SU-DHL-6 (cell line): Measurements from ENCODE around the gene EVI5L.
"Not testable (repeated sequence)": the region's sequence is repeated elsewhere in the genome, so short reads cannot be mapped to it uniquely, and the experiment has no call there.

Experiments
- H2AFZ ChIP-seq: fragments of 200-600 bp; sonication (generic); 2 replicates; pipeline ENCODE4 v1.6.1; 2014; ENCODE audit warnings: low read depth, mild to moderate bottlenecking, moderate library complexity, mixed read lengths, antibody characterized with exemption, low read length; ENCODE audit not compliant: severe bottlenecking
- H3F3A ChIP-seq: fragments of 200-600 bp; shearing (Covaris generic); 2 replicates; pipeline ENCODE4 v1.6.0; 2016; ENCODE audit warnings: antibody characterized with exemption, mild to moderate bottlenecking; ENCODE audit not compliant: insufficient read depth
- H3K27ac ChIP-seq: fragments of 200-600 bp; sonication (generic); 2 replicates; pipeline ENCODE4 v1.5.1; 2016; ENCODE audit warnings: low read depth, mild to moderate bottlenecking, low read length, moderate library complexity, mixed read lengths
- H3K27me3 ChIP-seq: fragments of 200-600 bp; sonication (generic), shearing (Covaris generic); 2 replicates; pipeline ENCODE4 v1.6.0; 2014; ENCODE audit warnings: mild to moderate bottlenecking, low read length
- H3K36me3 ChIP-seq: fragments of 200-600 bp; sonication (generic); 2 replicates; pipeline ENCODE4 v1.6.1; 2014; ENCODE audit warnings: mild to moderate bottlenecking, low read length, mixed read lengths
- H3K4me2 ChIP-seq: fragments of 300-600, 200-600 bp; shearing (Covaris generic), sonication (generic); 2 replicates; pipeline ENCODE4 v1.6.0; 2014; ENCODE audit warnings: low read length, low read depth, mild to moderate bottlenecking; ENCODE audit not compliant: poor library complexity, severe bottlenecking
- H3K4me3 ChIP-seq: fragments of 200-600 bp; sonication (generic); 2 replicates; pipeline ENCODE4 v1.5.1; 2014; ENCODE audit warnings: antibody characterized with exemption, low read length, mild to moderate bottlenecking, mixed read lengths; ENCODE audit not compliant: insufficient read depth, poor library complexity, severe bottlenecking
- H3K79me2 ChIP-seq: fragments of 200-600 bp; sonication (generic); 2 replicates; pipeline ENCODE4 v1.6.1; 2014; ENCODE audit warnings: mild to moderate bottlenecking, low read length, moderate library complexity; ENCODE audit not compliant: insufficient read depth
- H3K9ac ChIP-seq: fragments of 200-600 bp; sonication (generic); 2 replicates; pipeline ENCODE4 v1.7.0; 2014; ENCODE audit warnings: mild to moderate bottlenecking, low read length
- H3K9me2 ChIP-seq: fragments of 200-600 bp; sonication (generic); replicated peaks from 2 replicates; pipeline ENCODE4 v1.6.1; 2014; ENCODE audit warnings: low read length; ENCODE audit not compliant: insufficient read depth
- H3K9me3 ChIP-seq: fragments of 200-600 bp; sonication (generic); 2 replicates; pipeline ENCODE4 v1.6.1; 2014; ENCODE audit warnings: low read length, mixed read lengths; ENCODE audit not compliant: insufficient read depth
- H4K20me1 ChIP-seq: fragments of 200-600 bp; sonication (generic); 2 replicates; pipeline ENCODE4 v1.6.1; 2014; ENCODE audit warnings: low read depth, mild to moderate bottlenecking, antibody characterized with exemption, low read length, moderate library complexity, mixed read lengths
- EZH2phosphoT487 ChIP-seq: fragments of 200-600 bp; sonication (generic), shearing (Covaris generic); conservative IDR thresholded peaks from 2 replicates; pipeline ENCODE4 v1.6.1; 2018; ENCODE audit warnings: mild to moderate bottlenecking, antibody characterized with exemption, low read length, moderate library complexity, mixed read lengths
- TF ChIP-seq, protein P1 (sequence below): fragments of 200-600 bp; sonication (generic); IDR thresholded peaks from one replicate; pipeline ENCODE4 v1.5.1; 2017; ENCODE audit warnings: antibody characterized with exemption, mild to moderate bottlenecking, low read length, moderate library complexity; ENCODE audit not compliant: insufficient read depth, poor library complexity, severe bottlenecking

EVI5L gene

GRCh38 chr19:7815325-7815724, 14.7 kb upstream of the EVI5L start:
- Histone ChIP-seq H2AFZ (no peak overlapping the region), H3K9me2 (no peaks in the 10 kb centered on the region), H3F3A (no peaks in the 10 kb centered on the region), H3K27ac (no peak overlapping the region), H4K20me1 (no peaks in the 10 kb centered on the region), H3K79me2 (no peaks in the 10 kb centered on the region), H3K36me3 (no peaks in the 10 kb centered on the region), H3K4me2 (no peak overlapping the region), H3K4me3 (no peak overlapping the region), H3K27me3 (no peaks in the 10 kb centered on the region), H3K9ac (no peak overlapping the region), H3K9me3 (no peaks in the 10 kb centered on the region)
- no peak for TF ChIP-seq EZH2phosphoT487
- TF ChIP-seq, protein P1, sequence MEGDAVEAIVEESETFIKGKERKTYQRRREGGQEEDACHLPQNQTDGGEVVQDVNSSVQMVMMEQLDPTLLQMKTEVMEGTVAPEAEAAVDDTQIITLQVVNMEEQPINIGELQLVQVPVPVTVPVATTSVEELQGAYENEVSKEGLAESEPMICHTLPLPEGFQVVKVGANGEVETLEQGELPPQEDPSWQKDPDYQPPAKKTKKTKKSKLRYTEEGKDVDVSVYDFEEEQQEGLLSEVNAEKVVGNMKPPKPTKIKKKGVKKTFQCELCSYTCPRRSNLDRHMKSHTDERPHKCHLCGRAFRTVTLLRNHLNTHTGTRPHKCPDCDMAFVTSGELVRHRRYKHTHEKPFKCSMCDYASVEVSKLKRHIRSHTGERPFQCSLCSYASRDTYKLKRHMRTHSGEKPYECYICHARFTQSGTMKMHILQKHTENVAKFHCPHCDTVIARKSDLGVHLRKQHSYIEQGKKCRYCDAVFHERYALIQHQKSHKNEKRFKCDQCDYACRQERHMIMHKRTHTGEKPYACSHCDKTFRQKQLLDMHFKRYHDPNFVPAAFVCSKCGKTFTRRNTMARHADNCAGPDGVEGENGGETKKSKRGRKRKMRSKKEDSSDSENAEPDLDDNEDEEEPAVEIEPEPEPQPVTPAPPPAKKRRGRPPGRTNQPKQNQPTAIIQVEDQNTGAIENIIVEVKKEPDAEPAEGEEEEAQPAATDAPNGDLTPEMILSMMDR: no peak

DNA sequence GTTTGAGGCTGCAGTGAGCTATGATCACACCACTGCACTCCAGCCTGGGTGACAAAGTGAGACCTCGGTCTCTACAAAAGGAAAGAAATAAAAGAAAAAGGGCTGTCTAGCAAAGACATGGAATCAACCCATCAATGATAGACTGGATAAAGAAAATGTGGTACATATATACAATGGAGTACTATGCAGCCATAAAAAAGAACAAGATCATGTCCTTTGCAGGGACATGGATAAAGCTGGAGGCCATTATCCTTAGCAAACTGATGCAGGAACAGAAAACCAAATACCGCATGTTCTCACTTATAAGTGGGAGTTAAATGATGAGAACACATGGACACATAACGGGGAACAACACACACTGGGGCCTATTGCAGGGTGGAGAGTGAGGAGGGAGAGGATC, 14.0 kb upstream of the EVI5L start:
- H3K9me3 ChIP-seq, H3K79me2 ChIP-seq, H2AFZ ChIP-seq, H3K9me2 ChIP-seq, H3K27ac ChIP-seq, H3K36me3 ChIP-seq, H3K4me2 ChIP-seq, H3K4me3 ChIP-seq, H3K9ac ChIP-seq, H4K20me1 ChIP-seq, H3K27me3 ChIP-seq, H3F3A ChIP-seq: not testable (repeated sequence)

- Histone ChIP-seq H3K27ac (no peak overlapping the region), H2AFZ (no peak overlapping the region), H3K4me3 (no peak overlapping the region), H3F3A (no peaks in the 10 kb centered on the region), H3K9me2 (no peaks in the 10 kb centered on the region), H3K9ac (no peak overlapping the region), H3K79me2 (no peaks in the 10 kb centered on the region), H3K27me3 (no peaks in the 10 kb centered on the region), H3K4me2 (no peak overlapping the region), H4K20me1 (no peaks in the 10 kb centered on the region), H3K36me3 (no peaks in the 10 kb centered on the region), H3K9me3 (no peaks in the 10 kb centered on the region)
- TF ChIP-seq, protein P1: no peak
- no peak for TF ChIP-seq EZH2phosphoT487
These were observed 12.2 kb upstream of the EVI5L start for GRCh38 chr19:7817801-7818200.

GRCh38 chr19:7818806-7819205, 11.2 kb upstream of the EVI5L start:
- Histone ChIP-seq H2AFZ (no peak overlapping the region), H3F3A (no peaks in the 10 kb centered on the region), H3K9ac (no peak overlapping the region), H3K36me3 (no peaks in the 10 kb centered on the region), H3K4me3 (no peak overlapping the region), H3K9me3 (no peaks in the 10 kb centered on the region), H3K27ac (no peak overlapping the region), H4K20me1 (no peaks in the 10 kb centered on the region), H3K9me2 (no peaks in the 10 kb centered on the region), H3K27me3 (no peaks in the 10 kb centered on the region), H3K79me2 (no peaks in the 10 kb centered on the region), H3K4me2 (no peak overlapping the region)
- TF ChIP-seq, protein P1: no peak
